Mesenteric fat pad (tissue), 1 donor: ENCODE results near the gene MYRFL. TPM values are rescaled to one million over a fixed set of nuclear protein-coding genes. Genes with fewer than 3 reads are reported as not detected.
"Not testable (repeated sequence)": the region's sequence is repeated elsewhere in the genome, so short reads cannot be mapped to it uniquely, and the experiment has no call there.

Experiments
- DNase-seq: peaks from one replicate; pipeline ENCODE4 v3.0.0-alpha.2; 2020; ENCODE audit warnings: low spot score
- total RNA-seq: library from RNA; stranded (reverse); fragmentation: NEBNext Ultra II Directional; extraction: Animal tissue kit (Norgen Biotek cat#: 25700); gene quantifications from one replicate; pipeline ENCODE4 v1.2.1, GENCODE V29; 2021
- donor health status: DM: yes; HTN: yes; CAD: no.

The MYRFL gene
- total RNA-seq, 1 donor from 2014 or later = 0.19 TPM

DNA sequence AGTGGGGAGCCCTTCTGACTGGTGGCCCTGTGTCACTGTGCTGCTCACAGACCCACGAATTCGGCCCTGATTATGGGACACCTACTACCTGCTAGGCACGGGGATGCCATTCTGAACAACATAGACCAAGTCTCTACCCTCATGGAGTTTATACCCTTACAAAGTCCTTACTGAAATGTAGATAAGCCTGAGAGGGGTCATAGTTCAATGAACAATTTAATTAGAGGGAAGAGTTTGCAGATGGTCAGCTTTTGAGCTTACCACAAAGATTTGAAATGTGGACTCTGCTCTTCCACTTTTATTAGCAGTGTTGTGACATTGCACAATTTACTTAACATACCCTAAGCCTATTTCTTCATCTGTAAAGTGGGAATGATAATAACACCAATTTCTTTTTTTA lies 161.1 kb downstream of the MYRFL start:
- no peak for DNase-seq

DNA sequence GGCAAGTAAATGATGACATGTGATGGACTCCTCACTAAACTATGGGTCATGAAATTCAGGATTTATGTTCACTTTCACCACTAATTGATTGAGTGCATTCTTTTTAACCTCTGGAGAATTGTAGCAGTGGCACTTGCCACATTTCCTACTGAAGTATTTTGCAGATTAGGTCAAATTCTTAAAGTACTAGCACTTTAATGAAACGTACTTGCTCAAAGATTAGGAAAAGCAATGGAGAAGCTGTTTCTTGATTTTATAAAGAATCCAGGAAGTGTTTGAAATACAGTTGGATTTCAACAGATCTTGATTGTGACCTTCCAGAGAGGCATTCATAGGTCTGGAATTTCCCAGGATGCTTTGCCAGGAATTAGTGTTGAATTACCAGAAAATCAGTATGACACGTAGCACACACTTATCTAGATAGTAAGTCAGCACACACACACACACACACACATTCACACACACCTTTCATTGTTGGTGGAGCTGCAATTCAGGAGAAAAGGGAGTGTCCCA lies 162.6 kb downstream of the MYRFL start:
- no peak for DNase-seq

DNA sequence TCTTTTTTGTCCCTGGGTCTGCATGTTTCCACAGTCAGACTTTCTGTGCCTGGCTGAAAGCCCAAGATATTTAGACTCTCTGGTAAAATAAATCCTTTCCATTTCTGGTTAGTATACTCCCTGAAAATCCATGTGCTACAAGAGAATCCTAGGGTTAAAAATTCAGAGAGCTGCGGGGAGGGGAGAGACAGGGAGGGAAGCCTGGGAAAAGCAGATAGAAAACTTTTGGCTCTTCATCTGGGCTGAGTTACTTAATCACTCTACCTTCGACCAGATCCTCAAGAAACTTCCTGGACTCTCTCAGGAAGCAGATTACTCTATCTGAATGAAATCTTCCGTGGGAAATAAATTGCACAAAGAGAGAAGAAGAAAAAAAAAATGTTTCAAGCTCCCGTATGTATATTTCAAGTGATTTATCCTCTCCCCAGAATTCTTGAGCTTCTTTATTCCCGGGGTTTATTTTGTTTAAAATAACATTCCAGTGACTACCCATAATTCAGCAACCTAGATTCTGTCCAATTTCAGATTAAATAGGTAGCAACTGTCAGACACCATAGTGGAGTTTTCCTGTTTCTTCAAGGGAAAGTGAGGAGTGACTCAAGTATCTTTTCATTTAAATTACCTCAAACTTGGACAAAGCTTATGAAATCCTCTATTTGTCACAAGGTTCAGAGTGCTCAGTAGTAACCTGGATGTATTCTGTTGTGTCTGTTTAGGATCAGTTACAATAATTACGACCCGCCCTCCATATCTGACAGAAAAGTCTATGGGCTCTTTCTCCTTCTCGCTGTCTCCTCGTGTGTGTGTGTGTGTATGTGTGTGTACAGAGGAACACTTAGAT lies 163.7 kb downstream of the MYRFL start:
- DNase-seq = no peak

DNA sequence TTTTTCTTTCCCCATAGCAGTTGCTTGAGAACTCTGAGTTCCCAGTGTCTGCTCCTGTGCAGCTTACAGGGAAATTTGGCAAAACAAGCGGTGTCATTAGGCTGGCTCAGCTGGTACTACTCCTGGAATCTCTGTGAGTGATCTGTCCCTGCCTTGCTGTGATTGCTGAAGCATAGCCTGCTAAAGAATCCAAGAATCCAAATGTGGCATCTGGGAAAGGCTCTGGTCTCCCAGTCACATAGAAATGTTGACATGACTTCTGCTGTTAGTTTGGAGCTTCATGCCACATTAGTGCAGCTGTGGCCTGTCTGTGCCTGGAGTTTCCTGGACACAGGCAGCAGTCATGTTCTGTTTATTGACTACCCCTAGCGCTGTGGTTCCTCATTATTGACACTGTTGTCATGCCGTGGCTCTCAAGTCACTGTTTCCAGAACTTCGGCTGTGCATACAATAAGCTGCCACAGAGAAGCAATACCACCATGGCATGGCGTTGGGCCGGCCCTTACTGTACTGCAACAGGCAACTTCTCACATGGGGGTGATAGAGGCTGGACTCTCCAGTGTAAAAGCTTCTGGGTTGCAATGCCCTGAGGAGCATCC lies 166.8 kb downstream of the MYRFL start:
- no peak for DNase-seq

DNA sequence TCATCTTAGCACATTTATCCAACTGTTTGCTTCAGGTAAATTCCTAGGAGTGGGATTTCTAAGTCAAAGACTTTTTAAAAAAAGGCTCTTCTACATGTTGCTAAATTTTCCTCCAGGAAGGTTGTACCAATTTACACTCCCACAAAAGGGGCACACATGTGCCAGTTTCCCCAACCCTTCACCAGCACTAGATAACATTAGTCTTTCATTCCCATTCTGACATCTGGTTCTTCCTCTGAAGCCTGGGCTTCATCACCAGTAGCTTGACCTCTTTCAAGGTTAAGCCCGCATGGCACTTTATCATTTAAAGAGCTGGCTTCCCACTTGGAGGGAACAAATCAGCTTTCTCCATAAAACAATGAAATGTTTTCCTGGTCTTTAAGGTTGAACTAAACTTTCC lies 168.4 kb downstream of the MYRFL start:
- DNase-seq = no peak

DNA sequence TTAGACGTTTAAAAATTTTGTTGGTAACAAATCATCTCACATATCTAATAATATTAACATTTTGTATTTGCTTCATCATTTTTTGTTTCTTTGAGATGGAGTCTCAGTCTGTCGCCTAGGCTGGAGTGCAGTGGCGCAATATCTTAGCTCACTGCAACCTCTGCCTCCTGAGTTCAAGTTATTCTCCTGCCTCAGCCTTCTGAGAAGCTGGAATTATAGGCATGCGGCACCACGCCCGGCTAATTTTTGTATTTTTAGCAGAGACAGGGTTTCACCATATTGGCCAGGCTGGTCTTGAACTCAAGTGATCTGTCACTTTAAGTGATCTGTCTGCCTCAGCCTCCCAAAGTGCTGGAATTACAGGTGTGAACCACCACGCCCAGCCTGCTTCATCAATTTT lies 169.1 kb downstream of the MYRFL start:
- DNase-seq = not testable (repeated sequence)

DNA sequence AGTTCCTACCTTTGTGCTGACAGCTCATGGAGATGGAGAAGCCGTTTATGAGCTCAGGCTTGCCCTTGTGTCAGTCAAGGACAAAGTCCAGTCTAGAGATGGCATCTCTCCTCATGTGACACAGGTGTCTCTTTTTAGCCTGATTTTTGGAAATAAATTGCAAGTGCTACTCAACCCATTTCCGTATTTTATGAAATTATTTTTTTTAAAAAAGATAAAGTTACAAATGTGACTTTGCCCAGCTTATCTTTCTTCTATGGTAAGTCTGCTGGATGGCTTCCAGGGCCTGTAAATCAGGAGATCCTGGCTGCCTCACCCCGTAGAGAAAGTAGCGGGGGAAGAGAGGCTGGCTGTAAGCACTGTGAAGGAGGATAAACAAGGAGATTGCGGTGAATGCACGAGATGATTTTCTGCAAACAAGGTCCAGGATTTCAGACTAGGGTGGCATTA lies 169.7 kb downstream of the MYRFL start:
- DNase-seq = no peak

DNA sequence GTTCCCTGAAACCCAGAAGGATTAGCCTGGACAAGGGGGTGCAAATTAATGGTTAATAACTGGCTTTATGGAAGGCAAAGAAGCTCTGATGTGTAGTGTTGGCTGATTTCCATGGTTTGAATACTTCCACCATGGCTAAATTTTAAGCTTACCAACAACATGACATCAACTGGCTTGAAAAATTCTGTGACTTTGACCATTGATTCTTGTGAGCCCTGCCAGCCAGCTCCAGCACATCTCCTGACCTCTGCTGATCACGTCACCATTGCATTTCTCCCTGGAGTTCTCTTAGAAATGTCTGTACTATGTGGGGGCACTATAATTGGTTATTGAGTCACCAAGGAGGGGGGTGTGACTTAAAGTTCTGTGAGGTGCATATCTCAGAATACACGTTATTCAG lies 171.2 kb downstream of the MYRFL start:
- DNase-seq = no peak

DNA sequence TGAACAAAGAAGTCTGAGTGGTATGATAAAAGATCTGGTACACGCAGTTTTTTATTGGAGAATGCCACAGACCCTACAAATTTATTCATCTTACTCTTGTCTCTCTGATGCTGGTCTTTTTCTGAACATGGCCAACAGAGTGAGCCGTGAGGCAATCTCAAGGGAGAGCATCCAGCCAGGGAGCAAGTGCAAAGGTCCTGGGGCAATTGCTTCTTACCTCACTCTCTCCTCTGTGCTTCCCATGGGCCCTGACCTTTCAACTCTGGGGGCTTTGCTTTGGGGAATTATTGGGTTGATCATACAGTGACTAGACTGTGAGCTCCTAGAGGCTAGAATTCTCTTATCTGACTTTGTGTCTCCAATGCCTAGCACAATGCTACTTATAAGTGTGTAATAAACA lies 171.7 kb downstream of the MYRFL start:
- no peak for DNase-seq

DNA sequence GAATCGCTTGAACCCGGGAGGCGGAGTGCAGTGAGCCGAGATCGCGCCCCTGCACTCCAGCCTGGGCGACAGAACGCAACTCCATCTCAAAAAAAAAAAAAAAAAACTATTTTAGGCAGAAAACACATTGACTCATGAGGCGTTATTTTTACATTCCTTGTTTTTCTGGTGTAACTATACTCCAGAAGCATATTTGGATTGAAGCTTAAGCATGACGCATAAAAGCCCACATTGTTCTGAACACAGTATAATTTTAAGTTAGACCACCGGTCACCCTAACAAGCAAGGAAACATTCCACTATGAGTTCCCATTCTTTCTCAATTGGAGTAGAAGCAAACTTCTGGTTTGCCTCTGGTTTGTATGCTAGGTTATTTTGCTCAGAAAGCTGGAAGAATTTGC lies 173.0 kb downstream of the MYRFL start:
- no peak for DNase-seq

DNA sequence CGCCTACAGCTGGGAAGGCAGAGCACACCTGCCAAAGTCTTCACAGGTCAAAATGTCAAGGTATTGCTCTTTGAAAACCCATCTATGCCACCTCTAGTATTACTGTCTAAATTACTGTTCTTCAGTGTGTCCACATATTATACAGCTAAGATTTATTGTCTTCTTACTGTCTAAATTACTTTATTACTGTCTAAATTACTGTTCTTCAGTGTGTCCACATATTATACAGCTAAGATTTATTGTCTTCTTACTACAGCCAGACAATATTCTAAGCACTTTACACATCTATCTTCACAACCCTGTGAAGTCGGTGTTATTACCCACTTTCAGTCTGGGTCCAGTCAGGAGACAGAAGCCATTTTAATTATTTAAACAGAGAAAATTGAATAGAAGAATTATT lies 173.9 kb downstream of the MYRFL start:
- no peak for DNase-seq

DNA sequence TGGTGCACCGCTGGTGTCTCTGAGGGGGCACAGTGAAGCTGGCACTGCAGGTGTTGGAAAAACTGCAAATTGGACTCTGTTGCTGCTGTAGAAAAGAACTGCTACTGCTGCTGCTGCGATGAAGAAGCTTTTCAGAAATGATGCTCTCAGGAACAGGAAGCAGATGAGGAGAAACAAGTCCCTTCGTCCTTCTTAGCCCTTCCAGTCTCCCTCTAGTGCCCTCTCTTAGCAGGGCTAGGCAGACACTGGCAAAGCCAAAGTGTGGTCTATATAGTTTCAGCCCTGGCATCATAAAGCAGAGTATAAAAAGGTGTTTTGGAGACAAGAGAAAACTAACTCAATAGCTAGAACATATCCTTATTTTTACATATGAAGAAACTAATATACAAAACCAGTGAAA lies 174.5 kb downstream of the MYRFL start:
- no peak for DNase-seq

DNA sequence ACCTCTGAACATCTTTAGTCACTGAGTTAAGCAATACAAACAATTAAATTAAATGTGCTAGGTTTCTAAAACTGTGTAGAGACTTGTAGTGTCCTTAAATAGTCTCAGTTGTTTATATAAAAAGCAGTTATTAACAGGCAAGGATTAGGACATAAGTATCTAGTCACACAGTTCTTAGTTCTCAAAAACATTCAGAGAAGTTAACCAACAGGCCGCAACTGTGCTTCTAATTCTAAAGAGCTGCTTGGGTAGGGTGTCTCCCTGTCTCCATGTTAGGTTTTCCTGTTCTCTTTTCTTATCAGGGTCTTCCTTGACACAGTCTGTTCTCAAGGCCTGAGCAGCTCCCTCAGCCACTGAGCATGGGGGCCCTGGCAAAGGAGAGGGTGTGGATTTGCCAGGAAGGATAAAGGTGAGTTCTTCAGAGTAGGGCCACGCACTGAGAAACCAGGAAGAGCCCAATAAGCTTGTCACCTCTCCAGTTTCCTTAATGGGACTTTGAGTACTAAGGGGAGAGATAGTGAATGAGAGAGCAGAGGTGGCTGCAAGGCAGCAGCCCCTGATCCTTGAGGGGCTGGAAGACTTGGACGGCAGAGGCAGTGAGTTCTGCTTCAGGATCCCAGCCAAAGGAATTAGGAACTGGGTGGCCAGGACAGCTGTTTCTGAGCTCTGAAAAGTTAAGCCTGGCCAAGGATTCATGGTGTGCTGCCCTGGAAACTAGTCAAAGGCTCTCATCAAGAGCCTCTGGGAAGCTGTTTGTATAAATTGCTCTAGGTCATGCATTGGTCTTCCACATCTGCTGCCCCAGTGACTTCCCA lies 177.3 kb downstream of the MYRFL start:
- no peak for DNase-seq

DNA sequence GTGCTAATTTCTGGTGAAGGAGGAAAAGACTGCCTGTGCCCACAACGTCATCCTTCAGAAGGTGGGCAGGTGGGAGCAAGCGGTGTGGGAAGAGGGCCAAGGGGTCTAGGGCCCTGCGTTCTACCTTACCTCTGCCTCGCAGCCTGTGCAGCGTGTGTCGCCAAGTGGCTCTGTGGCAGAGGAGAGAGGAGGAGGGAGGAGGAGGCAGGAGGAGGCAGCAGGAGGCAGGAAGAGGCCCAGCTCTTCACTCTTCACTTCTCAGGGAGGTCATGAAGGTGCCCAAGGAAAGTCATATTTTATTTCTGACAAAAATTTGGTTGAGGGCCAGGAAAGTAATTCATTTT lies 177.9 kb downstream of the MYRFL start:
- DNase-seq = no peak

DNA sequence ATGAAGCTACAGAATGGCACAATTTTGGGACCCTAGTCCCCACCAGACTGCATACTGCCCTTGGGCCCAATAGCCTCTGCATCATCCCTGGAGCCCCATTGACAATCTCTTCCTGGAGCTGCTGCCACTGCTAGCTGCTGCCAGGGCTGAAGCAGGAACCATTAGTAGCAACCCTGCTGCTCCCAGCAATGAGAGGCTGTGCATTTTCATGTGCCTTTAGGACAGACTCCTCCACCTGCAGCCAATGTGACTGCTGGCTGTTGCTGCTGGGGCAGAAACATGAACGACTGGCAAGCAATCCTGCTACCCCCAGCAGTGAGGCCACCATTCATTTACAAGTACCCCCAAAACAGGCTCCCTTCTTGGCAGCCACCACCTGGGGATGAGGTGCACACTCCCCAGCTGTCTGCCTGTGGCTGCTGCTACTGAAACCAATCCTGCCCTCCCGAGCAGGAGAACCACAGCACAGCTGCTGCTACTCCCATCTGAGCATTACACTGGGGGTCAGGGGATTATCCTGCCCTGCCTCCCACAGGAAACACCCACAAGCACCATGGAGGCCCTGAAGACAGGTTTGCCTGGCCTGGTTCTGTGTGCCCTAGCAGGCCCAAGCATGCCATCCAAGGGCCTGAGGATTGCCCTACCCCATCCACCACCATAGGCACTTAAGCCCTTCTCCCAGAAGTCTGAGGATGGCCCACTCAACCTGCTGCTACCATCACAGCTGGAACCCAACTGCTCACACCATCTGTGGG lies 181.0 kb downstream of the MYRFL start:
- DNase-seq = no peak

DNA sequence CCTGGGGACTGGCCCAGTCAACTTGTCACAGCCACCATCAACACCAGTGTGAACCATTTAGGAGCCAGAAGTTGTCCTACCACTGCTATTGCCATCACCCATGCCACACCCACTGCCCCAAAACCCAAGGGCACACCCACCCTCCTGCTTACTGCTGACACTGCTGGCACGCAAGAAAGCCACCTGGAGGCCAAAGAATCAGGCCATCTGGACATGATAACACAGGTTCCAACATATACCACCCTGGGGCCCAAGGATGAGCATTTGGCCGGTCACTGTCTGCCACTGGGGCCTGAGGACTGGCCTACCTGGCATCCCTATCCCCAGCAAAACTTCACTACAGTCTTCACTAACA lies 181.6 kb downstream of the MYRFL start:
- no peak for DNase-seq

DNA sequence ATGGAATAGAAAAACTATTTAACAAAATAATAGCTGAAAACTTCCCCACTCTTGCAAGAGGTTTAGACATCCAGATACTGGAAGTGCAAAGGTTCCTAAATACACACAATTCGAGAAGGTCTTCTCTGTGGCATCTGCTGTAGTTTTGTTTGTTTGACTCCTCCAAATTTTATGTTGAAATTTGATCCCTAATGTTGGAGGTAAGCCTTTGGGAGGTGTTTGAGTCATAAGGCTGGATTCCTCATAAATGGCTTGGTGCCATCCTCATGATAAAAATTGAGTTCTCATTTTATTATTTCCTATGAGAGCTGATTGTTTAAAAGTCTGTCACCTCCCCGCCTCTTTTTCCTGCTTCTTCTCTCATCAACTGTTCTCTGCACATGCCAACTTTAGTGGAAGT lies 182.7 kb downstream of the MYRFL start:
- DNase-seq = no peak
